Activated T-helper 1 cell treated with anti-CD3 and anti-CD28 coated beads, Interleukin-12 subunit alpha, Interleukin-12 subunit beta, Interleukin-2, Interleukin-4 antibody, amounts not matched to agents 30 ng/mL and 10 ng/mL and 1 ng/mL, durations not matched to agents 14 hours and 24 hours and 36 hours (primary cell): ENCODE data around the gene SUOX. TPM values are rescaled to one million over a fixed set of nuclear protein-coding genes. Genes with fewer than 3 reads are reported as not detected.
"Not testable (repeated sequence)": the region's sequence is repeated elsewhere in the genome, so short reads cannot be mapped to it uniquely, and the experiment has no call there.

Experiments
- DNase-seq: peaks from one replicate; pipeline ENCODE4 v3.0.0; 2021; ENCODE audit warnings: low spot score
- H3K27ac Mint-ChIP-seq: one replicate; pipeline ENCODE4 v1.8.0; 2021; ENCODE audit warnings: mild to moderate bottlenecking, mixed read lengths
- H3K27me3 Mint-ChIP-seq: one replicate; pipeline ENCODE4 v1.8.0; 2022; ENCODE audit warnings: mild to moderate bottlenecking, moderate library complexity, mixed read lengths; ENCODE audit not compliant: insufficient read depth
- H3K36me3 Mint-ChIP-seq: one replicate; pipeline ENCODE4 v1.8.0; 2021; ENCODE audit warnings: low read depth, mixed read lengths
- H3K4me1 Mint-ChIP-seq: one replicate; pipeline ENCODE4 v1.8.0; 2021; ENCODE audit warnings: low read depth, mixed read lengths
- H3K4me3 Mint-ChIP-seq: one replicate; pipeline ENCODE4 v1.8.0; 2021; ENCODE audit warnings: mild to moderate bottlenecking, moderate library complexity, mixed read lengths
- H3K9me3 Mint-ChIP-seq: one replicate; pipeline ENCODE4 v1.8.0; 2021; ENCODE audit warnings: mixed read lengths
- intact Hi-C: fragments of 100-400 bp; cut with micrococcal nuclease; formaldehyde crosslinking; loops from one replicate; pipeline ENCODE4 v1.15.1; 2024
- total RNA-seq: library from RNA; stranded (reverse); gene quantifications from 2 replicates; pipeline ENCODE4 v1.2.3, GENCODE V29; 2022

Gene SUOX
- total RNA-seq, 1 donor from 2014 or later: 12.0 TPM

DNA sequence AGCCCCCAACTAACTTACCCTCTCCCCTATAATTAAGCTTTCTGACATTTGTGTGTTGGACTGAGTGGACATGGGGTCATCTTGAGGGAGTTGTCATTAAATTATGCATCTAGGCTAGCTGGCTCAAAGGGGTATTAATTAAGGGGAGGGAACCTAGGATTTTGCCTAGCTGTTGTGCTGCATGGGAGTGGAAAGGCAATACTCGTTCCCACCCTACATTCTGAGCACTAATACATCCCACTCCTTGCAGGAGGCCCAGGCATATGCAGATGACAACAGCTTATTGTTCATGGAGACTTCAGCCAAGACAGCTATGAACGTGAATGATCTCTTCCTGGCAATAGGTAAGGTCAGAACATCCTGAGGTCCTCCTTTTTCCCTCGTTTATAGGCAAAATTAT, 6.0 kb upstream of the SUOX start:
- Mint-ChIP-seq H3K4me1 (peaks cover 3% of the 10 kb centered on the region), H3K27ac (no peak overlapping the region), H3K27me3 (no peaks in the 10 kb centered on the region), H3K4me3 (no peak overlapping the region), H3K9me3 (no peaks in the 10 kb centered on the region), H3K36me3 (peaks cover 44% of the 10 kb centered on the region)
- intact Hi-C loops: no loop called here
- no peak for DNase-seq

DNA sequence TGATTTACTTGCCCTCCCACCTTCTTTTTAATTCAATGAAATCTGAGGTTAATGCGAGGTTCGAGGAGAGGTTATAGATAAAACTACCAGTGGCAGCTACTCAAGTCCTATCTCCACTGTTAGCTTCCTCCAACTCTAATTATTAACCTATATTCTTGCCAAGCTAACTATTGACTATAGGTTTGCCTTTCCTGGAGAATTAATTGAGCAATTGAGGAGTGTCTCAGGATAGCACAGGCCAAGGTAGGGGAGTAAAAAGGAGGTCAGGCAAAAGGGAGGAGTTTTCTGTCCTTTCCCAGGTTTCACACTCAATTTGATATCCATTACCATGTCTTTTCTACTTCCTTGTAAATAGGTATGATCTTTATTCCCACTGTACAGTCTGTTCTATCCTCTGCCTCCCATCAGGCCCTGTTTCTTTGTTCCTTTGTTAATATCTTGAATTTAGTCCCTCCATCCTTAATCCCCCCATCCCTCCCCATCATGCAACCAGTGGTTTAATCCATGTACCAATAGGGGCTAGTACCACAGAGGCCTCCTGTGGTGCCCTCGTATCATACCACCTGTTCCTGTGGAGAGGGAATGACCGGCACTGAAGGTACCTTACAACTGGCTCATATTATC, 3.7 kb upstream of the SUOX start:
- Mint-ChIP-seq H3K36me3 (peaks cover 40% of the 10 kb centered on the region), H3K9me3 (no peaks in the 10 kb centered on the region), H3K27me3 (no peaks in the 10 kb centered on the region), H3K27ac (no peak overlapping the region), H3K4me1 (peaks cover 22% of the 10 kb centered on the region), H3K4me3 (no peak overlapping the region)
- DNase-seq: no peak
- intact Hi-C loops: no loop called here

DNA sequence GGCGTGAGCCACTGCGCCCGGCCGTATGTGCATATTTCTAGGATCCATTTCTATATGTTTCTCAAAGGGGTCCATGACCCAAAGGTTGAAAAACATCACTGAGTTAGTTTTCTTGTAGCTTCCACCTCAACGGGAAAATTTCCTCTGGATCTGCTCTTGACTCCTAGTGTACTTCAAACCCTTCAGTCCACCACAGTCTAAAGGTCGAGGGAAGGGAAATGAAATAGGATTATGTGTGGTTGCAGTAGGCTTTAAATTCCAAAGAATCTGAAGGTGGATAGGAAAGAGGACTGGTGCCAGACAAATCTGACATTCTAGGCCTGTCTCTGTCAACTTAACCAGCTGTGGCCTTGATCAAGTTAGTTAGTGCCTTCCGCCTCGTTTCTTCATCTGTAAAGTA, 1.7 kb upstream of the SUOX start:
- no peak for DNase-seq
- H3K4me3 Mint-ChIP-seq: no peak overlapping the region
- H3K27me3 Mint-ChIP-seq: no peaks in the 10 kb centered on the region
- peaks cover 27% of the 10 kb centered on the region for H3K36me3 Mint-ChIP-seq
- H3K4me1 Mint-ChIP-seq: peaks cover 30% of the 10 kb centered on the region
- H3K9me3 Mint-ChIP-seq: no peaks in the 10 kb centered on the region
- intact Hi-C loops: no loop called here
- peak overlapping the region; percentile 12 for H3K27ac Mint-ChIP-seq

DNA sequence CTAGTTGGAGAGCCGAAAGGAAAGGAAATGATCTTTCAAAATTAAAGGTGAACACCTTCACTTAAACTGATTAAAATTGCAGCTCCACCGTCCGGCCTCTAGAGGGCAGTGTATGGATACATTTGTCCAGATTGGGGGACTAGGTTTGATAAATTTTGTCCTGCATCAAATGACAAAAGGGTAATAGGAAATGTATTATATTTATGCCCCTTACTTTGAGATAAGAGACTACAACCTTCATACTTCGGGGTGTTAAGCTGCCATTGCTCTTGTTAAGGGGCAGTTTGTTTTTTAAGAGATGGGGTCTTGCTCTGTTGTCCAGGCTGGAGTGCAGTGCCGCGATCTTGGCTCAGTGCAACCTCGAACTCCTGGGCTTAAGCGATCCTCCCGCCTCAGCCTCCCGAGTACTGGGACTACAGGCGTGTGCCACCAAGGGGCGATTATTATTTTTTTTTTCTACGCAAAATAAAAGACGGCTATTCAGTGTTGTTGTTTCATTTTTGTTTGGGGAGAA, 818 bp upstream of the SUOX start:
- Mint-ChIP-seq H3K36me3 (peaks cover 18% of the 10 kb centered on the region), H3K27ac (no peak overlapping the region), H3K4me1 (peaks cover 30% of the 10 kb centered on the region), H3K9me3 (no peaks in the 10 kb centered on the region), H3K4me3 (peak overlapping the region; percentile 88), H3K27me3 (no peaks in the 10 kb centered on the region)
- intact Hi-C loops: loop anchor here (1.0 kb wide), 8 partner anchors 11 to 122 kb away; partner anchors contain the start of genes IKZF4, PA2G4, RPS26 and ZC3H10
- peak; percentile 51 for DNase-seq

DNA sequence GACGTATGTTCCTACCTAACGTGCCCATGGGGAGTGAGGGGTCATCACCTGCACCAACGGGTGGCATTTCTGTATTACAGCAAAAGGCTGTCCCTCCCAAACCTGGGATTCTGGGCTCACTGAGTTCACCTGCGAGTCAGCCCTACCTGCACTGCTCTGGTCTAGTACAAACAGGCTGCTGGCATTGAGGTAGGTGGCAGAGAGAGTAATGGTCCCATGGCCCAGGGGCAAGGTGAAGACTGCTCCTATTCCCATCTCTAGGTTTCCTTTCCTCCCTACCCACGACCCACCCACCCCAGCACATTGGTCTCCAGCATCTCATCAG, 421 bp downstream of the SUOX start:
- no peaks in the 10 kb centered on the region for H3K9me3 Mint-ChIP-seq
- H3K27me3 Mint-ChIP-seq: no peaks in the 10 kb centered on the region
- peak overlapping the region; percentile 58 for H3K27ac Mint-ChIP-seq
- intact Hi-C loops: no loop called here
- DNase-seq: no peak
- H3K4me3 Mint-ChIP-seq: peak overlapping the region; percentile 88
- peaks cover 8% of the 10 kb centered on the region for H3K36me3 Mint-ChIP-seq
- peaks cover 30% of the 10 kb centered on the region for H3K4me1 Mint-ChIP-seq

DNA sequence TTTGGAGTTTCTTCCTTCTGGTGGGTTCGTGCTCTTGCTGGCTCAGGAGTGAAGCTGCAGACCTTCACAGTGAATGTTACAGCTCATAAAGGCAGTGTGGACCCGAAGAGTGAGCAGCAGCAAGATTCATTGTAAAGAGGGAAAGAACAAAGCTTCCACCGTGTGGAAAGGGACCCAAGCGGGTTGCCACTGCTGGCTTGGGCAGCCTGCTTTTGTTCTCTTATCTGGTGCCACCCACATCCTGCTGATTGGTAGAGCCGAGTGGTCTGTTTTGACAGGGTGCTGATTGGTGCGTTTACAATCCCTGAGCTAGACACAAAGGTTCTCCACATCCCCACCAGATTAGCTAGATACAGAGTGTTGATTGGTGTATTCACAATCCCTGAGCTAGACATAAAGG, 2.4 kb downstream of the SUOX start:
- H3K9me3 Mint-ChIP-seq, H3K27me3 Mint-ChIP-seq, H3K4me3 Mint-ChIP-seq, intact Hi-C loops, DNase-seq, H3K36me3 Mint-ChIP-seq, H3K27ac Mint-ChIP-seq: not testable (repeated sequence)
- H3K4me1 Mint-ChIP-seq: peaks cover 30% of the 10 kb centered on the region

DNA sequence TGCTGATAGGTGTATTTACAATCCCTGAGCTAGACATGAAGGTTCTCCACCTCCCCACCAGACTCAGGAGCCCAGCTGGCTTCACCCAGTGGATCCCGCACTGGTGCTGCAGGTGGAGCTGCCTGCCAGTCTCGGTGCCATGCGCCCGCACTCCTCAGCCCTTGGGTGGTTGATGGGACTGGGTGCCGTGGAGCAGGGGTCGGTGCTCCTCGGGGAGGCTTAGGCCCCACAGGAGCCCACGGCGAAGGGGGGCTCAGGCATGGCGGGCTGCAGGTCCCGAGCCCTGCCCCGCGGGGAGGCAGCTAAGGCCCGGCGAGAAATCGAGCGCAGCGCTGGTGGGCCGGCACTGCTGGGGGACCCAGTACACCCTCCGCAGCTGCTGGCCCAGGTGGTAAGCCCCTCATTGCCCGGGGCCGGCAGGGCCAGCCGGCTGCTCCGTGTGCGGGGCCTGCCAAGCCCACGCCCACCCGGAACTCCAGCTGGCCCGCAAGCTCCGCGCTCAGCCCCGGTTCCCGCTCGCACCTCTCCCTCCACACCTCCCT, 3.0 kb downstream of the SUOX start:
- peaks cover 30% of the 10 kb centered on the region for H3K4me1 Mint-ChIP-seq
- DNase-seq, H3K27me3 Mint-ChIP-seq, H3K27ac Mint-ChIP-seq, H3K9me3 Mint-ChIP-seq, H3K36me3 Mint-ChIP-seq, H3K4me3 Mint-ChIP-seq, intact Hi-C loops: not testable (repeated sequence)

DNA sequence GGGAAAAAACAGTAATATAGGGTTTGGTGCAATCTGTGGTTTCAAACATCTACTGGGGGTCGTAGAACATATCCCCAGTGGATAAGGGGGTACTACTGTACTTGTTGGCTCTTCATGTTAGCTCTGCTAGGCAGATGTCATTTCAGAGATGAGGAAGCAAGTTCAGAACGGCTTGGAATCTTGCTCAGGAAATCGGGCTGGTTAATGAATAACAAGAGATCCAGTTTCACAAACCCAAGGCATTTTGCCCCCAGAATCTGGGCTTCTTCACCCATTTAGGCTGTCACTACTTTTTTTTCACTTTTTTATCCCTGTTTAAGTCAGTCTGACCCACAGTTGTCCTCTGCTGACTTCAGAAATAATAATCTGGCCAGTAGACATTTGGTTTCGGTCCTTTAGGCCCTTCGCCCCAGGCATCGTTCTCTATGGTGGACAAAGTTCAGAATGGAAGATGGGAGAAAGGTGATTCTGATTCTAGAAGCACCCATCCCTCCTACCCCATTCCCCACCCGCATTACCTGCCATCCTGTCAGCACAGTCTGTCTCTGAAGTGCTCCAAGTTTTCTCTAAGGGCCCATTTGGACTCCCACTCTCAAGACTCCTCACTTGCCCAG, 4.5 kb downstream of the SUOX start:
- Mint-ChIP-seq H3K9me3 (no peaks in the 10 kb centered on the region), H3K27me3 (no peaks in the 10 kb centered on the region), H3K36me3 (no peaks in the 10 kb centered on the region), H3K27ac (no peak overlapping the region), H3K4me3 (no peak overlapping the region), H3K4me1 (peaks cover 26% of the 10 kb centered on the region)
- intact Hi-C loops: no loop called here
- no peak for DNase-seq

DNA sequence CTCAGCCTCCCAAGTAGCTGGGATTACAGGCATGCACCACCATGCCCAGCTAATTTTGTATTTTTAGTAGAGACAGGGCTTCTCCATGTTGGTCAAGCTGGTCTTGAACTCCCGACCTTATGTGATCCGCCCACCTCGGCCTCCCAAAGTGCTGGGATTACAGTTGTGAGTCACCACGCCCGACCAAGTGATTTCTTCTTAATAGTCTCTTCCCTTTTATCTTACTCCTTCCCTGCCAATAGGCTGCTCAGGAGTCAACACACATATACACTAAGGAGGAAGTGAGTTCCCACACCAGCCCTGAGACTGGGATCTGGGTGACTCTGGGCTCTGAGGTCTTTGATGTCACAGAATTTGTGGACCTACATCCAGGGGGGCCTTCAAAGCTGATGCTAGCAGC, 6.3 kb downstream of the SUOX start:
- H3K27me3 Mint-ChIP-seq, H3K27ac Mint-ChIP-seq, DNase-seq, H3K9me3 Mint-ChIP-seq, H3K4me3 Mint-ChIP-seq, intact Hi-C loops, H3K36me3 Mint-ChIP-seq: not testable (repeated sequence)
- H3K4me1 Mint-ChIP-seq: peaks cover 23% of the 10 kb centered on the region

DNA sequence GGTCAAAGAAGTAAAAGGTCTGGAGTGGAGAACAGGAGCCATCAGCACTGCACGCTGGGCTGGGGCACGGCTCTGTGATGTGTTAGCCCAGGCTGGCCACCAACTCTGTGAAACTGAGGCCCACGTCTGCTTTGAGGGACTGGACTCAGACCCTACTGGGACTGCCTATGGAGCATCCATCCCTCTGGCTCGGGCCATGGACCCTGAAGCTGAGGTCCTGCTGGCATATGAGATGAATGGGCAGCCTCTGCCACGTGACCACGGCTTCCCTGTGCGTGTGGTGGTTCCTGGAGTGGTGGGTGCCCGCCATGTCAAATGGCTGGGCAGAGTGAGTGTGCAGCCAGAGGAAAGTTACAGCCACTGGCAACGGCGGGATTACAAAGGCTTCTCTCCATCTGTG, 7.1 kb downstream of the SUOX start:
- Mint-ChIP-seq H3K27ac (no peak overlapping the region), H3K4me1 (peaks cover 28% of the 10 kb centered on the region), H3K4me3 (no peak overlapping the region), H3K9me3 (no peaks in the 10 kb centered on the region), H3K36me3 (no peaks in the 10 kb centered on the region), H3K27me3 (no peaks in the 10 kb centered on the region)
- intact Hi-C loops: no loop called here
- no peak for DNase-seq

DNA sequence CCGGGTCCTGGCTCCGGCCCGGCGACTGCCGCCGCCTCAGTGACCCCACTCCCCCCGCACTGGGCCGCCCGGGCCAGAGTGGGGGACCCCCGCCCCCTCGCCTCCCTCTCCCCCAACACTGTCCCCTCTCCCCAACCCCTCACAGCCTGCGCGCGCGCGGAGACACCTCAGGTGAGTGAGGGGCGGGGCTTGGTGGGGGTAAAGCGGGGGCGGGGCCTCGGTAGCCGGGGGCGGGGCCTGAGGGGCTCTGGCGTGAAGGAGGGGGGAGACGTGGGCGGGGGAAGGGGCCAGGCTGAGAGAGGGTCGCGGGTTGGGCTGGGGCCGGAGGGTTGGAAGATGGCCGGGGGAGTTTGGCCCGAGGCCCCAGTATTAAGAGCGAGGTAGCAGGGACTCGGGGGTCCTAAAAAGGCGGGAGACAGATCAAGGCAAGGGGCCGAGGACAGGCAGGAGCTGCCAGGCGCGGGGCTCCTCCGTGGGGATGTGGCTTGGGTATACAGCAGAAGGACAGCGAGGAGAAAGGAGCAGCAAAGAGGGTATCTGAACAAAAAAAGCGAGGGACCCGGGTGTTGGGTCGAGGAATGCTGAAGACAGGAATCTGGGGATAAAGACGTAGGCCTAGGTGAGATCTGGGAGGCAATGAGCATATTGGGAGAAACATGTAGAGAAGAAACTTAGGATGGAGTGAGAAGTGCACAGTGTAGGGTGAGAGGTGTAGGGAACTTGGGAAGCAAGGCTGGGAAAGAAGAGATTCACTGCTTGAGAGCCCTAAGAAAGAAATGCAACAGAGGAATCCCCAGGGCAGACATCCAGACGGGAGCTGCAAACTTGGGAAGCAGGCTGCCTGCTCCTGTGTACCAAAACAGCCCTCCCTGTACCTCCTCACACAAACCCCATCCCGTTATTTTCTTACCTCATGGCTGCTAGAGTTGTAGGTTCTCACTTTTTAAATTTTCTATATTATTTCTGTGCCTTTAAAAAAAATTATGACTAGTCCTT, 10.8 kb downstream of the SUOX start:
- peak overlapping the region; percentile 88 for H3K27ac Mint-ChIP-seq
- intact Hi-C loops: loop anchor here (1.0 kb wide), 6 partner anchors 12 to 96 kb away; partner anchors contain the start of genes CDK2, IKZF4, PA2G4 and PMEL

DNA sequence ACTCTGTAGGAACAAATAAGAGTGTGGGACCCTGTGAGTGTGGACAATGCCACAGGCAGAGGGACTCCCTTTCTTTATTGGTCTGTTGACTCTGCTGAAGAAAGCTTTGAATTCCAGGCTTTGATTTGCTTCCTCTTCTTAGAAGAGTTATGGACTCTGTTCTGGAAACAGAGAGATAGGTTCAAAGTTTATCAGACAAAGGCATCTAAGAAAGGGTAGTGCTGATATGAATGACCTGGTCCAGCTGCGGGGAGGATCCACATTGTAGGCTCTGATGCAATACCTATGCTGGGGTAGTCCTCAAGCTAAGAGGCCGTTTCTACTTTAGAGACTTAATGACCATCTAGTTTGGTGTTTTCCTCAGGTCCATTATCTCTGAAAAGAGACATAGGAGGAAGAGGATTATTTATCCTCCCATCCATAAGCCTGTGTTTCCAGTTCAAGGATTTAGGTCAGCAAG, 13.1 kb downstream of the SUOX start:
- no peak for DNase-seq
- H3K27me3 Mint-ChIP-seq: peaks cover 3% of the 10 kb centered on the region
- no peaks in the 10 kb centered on the region for H3K9me3 Mint-ChIP-seq
- peaks cover 4% of the 10 kb centered on the region for H3K36me3 Mint-ChIP-seq
- peaks cover 32% of the 10 kb centered on the region for H3K4me1 Mint-ChIP-seq
- H3K27ac Mint-ChIP-seq: no peak overlapping the region
- peak overlapping the region; percentile 29 for H3K4me3 Mint-ChIP-seq
- intact Hi-C loops: no loop called here

More for the DNA sequence above, 10.8 kb downstream of the SUOX start:
- peak; percentile 55 for DNase-seq
- Mint-ChIP-seq H3K4me1 (peaks cover 32% of the 10 kb centered on the region), H3K4me3 (peak overlapping the region; percentile 92), H3K27me3 (peaks cover 3% of the 10 kb centered on the region), H3K36me3 (peaks cover 2% of the 10 kb centered on the region), H3K9me3 (no peaks in the 10 kb centered on the region)
